Left cardiac atrium (tissue), 4 donors: ENCODE results near the gene ARRDC5. TPM values are rescaled to one million over a fixed set of nuclear protein-coding genes. Genes with fewer than 3 reads are reported as not detected.
A peak's percentile ranks its signal among the peaks of the same experiment; 100 is the strongest.
"Not testable (repeated sequence)": the region's sequence is repeated elsewhere in the genome, so short reads cannot be mapped to it uniquely, and the experiment has no call there.

ENCODE experiments used
- ATAC-seq, 2 donors: fragments of 200-7000 bp; cut with Tn5 transposase; one replicate each; pipeline ENCODE4 v1.9.1; 2020; ENCODE audit warnings: mild to moderate bottlenecking in 2 of 2, moderate library complexity in 2 of 2
- DNase-seq: peaks from one replicate; pipeline ENCODE4 v3.0.0-alpha.2; 2020
- intact Hi-C, 2 donors: fragments of 100-400 bp; cut with DNase I; formaldehyde crosslinking; loops; one replicate each; pipeline versions ENCODE4 v1.14.1 to v1.15.1; 2022 to 2023
- total RNA-seq, 2 donors: library from RNA; stranded (reverse); fragmentation: NEBNext Ultra II Directional; extraction: Animal tissue kit (Norgen Biotek cat#: 25700); gene quantifications; one replicate each; pipeline ENCODE4 v1.2.1, GENCODE V29; 2021
- donor health status: DM: no; HTN: yes; CAD: no.
- donor health status: DM: no; HTN: yes; CAD: no; lungs with severe emphysema.
- donor health status: DM: yes; HTN: yes; CAD: no.
- donor health status: Dilated cardiomyopathy.

Gene ARRDC5
- total RNA-seq, 2 donors from 2014 or later: 0.18 TPM; not detected in 1

- DNase-seq (no peak), ATAC-seq (no peak)
- intact Hi-C loops: no loop called here
Observed at GRCh38 chr19:4879041-4879440, 23.7 kb downstream of the ARRDC5 start.

GRCh38 chr19:4878491-4878968 lies 24.2 kb downstream of the ARRDC5 start:
- ATAC-seq: peak in 1 of 2 donors; percentile 70
- no peak for DNase-seq
- intact Hi-C loops: no loop called here

DNA sequence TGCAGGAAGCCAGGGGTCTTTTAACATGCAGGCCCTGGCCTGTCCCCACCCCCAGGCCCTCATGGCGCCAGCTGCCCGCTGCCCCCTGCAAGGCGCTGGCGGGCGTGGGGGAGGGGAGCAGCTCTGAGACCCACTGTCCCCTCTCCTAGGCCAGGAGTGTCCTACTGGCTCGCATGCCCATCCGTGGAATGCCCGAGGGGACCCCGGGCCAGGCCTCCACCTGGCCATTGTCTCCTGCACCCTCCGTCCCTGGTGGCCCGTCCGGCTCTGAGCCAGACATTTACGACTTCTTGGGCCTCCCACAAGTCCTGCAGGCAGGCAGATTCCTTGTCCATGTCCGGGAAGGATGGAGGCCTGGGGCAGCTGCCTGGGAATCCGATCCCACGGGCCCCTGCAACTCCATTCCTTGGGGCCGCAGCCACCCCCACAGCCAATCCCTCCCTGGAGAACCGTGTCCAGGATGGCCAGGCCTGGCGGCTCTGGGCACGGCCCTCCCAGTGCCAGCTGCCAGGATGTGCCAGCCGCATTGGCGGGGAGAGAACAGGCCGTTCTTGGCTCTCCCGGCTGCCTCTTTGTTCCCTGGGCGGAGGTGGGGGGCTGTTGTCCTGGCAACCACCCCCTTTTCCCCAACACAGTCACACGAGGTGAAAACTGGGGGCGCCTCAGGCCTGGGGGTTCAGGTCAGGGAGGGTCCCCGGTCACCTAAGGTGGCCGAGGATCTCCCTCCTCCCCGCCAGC lies 24.8 kb downstream of the ARRDC5 start:
- peak; percentile 63 to 82 for ATAC-seq
- intact Hi-C loops: no loop called here
- peak; percentile 23 for DNase-seq

DNA sequence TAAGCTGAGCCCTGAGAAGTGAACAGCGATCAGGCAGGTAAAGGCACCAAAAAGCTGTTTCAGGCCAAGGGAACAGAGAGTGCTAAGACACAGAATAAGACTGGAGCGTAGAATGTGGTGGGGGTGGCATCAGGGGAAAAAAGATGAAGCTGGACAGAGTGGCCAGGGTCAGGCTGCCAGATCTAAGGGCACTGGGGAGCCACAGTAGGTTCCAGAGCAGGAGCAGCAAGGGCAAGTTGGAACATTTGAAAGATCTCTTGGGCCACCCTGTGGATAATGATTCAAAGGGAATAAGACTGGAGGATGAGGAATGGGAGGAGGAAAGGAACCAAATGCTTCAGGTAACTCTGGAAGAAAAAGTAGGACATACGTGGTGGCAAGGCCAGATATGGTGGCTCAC lies 28.8 kb downstream of the ARRDC5 start:
- intact Hi-C loops: loop anchor here (2.0 to 5.0 kb wide), 3 partner anchors 37 to 158 kb away; no protein-coding TSS in a partner anchor
- ATAC-seq: no peak
- DNase-seq: no peak

DNA sequence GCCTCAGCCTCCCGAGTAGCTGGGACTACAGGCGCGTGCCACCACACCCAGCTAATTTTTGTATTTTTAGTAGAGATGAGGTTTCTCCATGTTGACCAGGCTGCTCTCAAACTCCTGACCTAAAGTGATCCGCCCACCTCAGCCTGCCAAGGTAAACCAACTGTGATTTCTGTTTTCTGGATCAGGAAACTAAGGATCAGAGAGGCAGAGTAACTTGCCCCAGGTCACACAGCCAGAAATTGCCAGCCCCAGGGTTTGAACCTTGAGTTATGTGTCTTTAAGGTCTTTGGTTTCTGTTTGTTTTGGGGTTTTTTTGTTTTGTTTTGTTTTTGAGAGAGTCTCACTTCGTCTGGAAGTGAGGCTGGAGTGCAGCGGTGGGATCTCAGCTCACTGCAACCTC lies 31.0 kb downstream of the ARRDC5 start:
- ATAC-seq: no peak
- no peak for DNase-seq
- intact Hi-C loops: loop anchor here (2.0 to 5.0 kb wide), 3 partner anchors 39 to 161 kb away; no protein-coding TSS in a partner anchor

- DNase-seq (peak; percentile 68), ATAC-seq (peak in 1 of 2 donors; percentile 63)
- intact Hi-C loops: loop anchor here in 1 of 2 donors (5.0 kb wide), 1 partner anchor 162 kb away; no protein-coding TSS in a partner anchor
Observed at GRCh38 chr19:4870025-4870700, 32.5 kb downstream of the ARRDC5 start.

DNA sequence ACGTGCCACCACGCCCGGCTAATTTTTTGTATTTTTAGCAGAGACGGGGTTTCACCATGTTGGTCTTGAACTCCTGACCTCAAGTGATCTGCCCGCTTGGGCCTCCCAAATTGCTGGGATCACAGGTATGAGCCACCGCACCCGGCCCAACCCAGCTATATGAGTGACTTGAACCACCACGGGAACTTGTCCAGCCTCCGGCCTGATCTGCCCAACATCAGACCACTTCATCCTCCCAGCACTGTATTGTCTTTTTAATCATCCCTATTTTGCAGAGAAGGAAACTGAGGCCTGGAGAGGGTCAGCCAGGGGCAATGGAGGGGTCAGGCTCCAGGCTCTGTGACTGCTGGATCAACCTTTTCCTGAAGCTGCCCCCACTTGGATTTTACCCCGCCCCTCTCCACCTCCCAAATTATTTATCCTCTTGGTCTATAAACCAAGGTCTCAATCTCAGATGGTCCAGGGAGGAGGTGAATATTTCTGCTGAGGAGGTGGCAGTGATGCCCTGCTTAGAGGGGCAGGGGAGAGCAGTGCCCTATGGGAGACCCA lies 34.3 kb downstream of the ARRDC5 start:
- DNase-seq (no peak), ATAC-seq (no peak)
- intact Hi-C loops: no loop called here

DNA sequence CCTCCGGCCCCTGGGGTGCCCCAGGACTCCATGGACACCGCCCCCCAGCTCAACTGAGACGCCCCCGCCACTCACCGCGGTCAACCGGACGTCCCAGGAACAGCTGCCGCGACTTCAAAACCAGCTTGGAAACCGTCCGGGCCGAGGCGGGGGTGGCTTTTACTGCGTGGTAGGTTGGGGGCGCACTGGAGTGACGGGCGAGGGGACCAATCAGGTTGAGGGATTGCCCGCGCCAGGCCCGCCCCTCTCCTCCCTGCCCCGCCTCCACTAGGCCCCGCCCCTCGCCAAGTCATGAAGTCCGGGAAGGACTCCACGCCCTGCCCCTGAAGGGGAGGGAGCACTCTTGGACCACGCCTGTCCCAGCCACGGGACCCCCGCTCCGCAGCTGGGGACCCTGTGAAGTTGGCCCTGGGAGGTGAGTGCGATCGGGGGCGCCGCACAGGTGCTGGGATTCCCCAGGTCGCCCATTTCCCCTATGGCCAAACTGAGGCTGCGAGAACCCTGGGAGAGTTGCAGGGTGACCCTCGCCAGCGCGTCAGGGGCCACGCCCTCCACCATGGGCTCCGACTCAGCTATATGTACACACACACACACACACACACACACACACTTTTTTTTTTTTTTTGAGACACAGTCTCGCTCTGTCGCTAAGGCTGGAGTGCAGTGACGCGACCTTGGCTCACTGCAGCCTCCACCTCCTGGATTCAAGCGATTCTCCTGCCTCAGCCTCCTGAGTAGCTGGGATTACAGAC lies 35.0 kb downstream of the ARRDC5 start, which contains the start of gene PLIN3:
TSS of gene PLIN3 (minus strand) at position 134 of the 752 bp plus-strand sequence. CDS start 6,273 bp downstream, outside the sequence.
- peak; percentile 98 for ATAC-seq
- intact Hi-C loops: no loop called here
- peak; percentile 98 for DNase-seq

DNA sequence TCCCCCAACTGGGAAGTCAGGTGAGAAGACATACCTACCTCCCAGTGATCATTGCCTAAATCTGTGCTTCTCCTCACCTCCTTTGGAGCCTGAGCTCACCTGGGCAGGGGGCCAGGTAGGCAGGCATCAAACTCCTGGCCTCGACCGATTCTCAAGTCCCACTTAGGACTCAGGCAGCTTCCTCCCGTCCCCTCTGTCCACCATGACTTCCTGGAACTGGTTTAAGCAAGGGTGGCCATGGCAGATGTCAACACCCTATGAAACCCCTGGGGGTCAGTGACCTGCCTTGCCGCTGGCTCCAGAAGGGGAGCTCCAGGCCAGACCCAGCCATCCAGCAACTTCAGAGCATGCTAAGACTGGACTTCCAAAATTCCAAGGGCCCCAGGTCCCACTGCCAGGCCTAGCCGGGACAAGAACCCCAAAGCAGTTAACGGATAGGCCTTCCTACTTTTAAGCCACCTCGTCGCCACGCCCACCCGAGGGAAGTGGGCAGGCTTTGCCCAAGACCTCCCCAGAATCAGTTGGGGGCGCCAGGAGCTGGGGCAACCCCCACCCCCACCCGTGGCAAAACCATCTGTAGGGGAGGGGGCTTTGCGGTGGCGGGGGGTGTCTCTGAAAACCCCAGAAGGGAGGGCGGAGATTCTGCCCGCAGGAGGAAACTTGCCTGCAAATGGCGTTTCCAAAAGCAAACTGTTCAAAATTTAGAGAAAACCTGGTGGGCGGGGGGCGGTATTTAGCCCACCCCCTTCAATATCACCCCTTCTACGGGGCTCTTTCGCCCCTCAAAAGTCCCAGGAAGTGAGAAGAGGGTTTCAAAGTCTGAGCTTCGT lies 35.9 kb downstream of the ARRDC5 start:
- intact Hi-C loops: no loop called here
- ATAC-seq (peak; percentile 35 to 46), DNase-seq (peak; percentile 75)

DNA sequence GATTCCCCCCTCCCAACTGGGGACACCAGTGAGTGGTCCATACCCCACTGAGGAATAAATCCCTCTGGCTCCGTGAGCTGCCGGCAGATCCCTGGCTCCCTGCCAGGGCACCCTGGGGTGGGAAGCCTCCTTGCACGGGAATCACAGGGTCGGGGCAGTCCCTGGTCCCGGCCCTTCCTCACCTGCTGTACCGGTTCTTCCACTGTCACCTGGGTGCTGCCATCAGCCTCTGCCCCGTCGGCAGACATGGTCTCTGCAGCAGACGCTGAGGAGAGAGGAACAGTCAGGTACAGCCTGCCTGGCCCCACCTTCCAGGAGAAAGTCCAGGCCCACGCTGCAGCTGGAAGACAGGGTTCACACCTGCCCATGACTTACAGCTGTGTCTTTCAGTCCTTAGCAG lies 41.5 kb downstream of the ARRDC5 start:
- DNase-seq (no peak), ATAC-seq (peak in 1 of 2 donors; percentile 19)
- intact Hi-C loops: no loop called here

DNA sequence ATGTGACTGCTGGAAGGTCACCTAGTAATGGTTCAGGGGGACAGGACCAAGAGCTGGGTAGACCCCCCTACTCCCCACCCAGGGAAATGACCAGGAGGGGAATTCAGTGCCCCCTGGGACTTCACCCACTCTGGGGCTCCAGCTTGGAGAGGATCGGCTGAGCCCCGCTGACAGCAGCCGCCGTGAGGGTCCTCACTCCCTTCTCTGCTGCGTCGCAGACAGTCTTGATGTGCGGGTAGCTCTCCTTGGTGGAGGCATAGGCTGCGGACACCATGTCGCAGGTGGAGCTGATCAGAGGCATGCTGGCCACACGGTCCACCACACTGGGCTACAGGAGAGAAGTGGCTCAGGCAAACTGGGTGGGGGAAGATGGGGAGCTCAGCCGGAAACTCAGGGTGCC lies 43.0 kb downstream of the ARRDC5 start:
- DNase-seq (no peak), ATAC-seq (no peak)
- intact Hi-C loops: no loop called here

DNA sequence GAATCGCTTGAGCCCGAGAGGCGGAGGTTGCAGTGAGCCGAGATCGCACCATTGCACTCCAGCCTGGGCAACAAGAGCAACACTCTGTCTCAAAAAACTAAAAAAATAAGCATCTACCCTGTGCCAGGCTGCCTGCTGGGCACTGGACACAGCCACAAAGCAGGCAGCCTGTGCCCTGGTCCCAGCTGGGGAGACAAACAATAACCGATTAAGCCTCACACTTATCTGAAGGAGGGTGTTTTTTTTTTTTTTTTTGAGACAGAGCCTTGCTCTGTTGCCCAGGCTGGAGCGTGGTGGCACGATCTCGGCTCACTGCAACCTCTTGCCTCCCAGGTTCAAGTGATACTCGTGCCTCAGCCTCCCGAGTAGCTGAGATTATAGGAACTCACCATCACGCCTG lies 46.2 kb downstream of the ARRDC5 start:
- DNase-seq, ATAC-seq, intact Hi-C loops: not testable (repeated sequence)

- intact Hi-C loops: loop anchor here (2.0 to 5.0 kb wide), 2 partner anchors 43 to 46 kb away; no protein-coding TSS in a partner anchor
- not testable (repeated sequence) for DNase-seq, ATAC-seq
Observed at GRCh38 chr19:4853506-4853905, 49.2 kb downstream of the ARRDC5 start.

DNA sequence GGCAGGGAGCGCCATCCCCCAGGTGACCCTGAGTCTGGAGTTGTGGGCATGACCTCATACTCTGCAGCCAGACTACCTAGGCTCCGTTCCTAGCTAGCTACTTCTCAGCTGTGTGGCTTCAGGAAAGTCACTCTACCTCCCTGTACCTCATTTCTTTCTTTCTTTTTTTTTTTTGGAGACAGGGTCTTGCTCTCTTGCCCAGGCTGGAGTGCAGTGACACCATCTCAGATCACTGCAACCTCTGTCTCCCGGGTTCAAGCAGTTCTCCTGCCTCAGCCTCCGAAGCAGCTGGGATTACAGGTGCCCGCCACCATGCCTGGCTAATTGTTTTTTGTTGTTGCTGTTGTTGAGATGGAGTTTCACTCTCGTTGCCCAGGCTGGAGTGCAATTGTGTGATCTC lies 50.2 kb downstream of the ARRDC5 start:
- DNase-seq: no peak
- ATAC-seq: peak in 1 of 2 donors; percentile 16
- intact Hi-C loops: loop anchor here (2.0 to 5.0 kb wide), 2 partner anchors 42 to 45 kb away; no protein-coding TSS in a partner anchor

DNA sequence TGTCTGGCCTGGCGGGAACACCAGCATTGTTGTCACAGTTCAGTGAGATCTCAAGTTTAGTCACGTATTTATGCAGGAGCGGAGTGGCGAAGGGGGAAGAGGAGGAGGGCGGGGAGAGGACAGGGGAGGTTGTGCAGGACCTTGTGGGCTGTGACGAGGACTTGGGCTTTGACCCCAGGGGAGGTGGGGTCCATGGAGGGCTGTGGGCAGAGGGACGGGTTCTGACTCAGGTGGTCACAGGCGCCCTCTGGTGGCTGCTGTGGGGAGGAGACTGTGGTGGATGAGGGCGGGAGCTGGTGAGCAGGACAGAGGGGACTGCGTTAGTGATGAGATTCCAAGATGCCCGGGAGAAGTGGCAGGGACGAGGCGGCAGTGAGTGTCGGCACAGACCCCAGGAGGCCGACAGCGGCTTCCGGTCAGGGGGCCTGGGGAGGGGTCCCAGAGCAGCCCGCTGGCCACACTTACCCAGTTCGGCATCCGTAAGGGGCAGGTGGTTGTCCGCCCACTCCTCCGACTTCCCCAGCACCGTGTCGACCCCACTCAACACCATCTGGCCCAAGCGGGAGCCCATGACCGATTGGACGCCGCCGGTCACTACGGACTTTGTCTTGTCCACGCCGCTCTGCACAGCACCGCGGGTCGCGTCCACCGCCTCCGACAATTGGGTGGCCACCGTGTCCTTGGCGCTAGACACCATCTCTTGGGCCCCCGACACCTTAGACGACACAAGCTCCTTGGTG lies 51.0 kb downstream of the ARRDC5 start:
- intact Hi-C loops: loop anchor here (2.0 to 5.0 kb wide), 2 partner anchors 41 to 44 kb away; no protein-coding TSS in a partner anchor
- ATAC-seq: peak; percentile 82 to 83
- DNase-seq: peak; percentile 75

GRCh38 chr19:4849019-4849418 lies 53.7 kb downstream of the ARRDC5 start:
- ATAC-seq (no peak), DNase-seq (no peak)
- intact Hi-C loops: no loop called here

DNA sequence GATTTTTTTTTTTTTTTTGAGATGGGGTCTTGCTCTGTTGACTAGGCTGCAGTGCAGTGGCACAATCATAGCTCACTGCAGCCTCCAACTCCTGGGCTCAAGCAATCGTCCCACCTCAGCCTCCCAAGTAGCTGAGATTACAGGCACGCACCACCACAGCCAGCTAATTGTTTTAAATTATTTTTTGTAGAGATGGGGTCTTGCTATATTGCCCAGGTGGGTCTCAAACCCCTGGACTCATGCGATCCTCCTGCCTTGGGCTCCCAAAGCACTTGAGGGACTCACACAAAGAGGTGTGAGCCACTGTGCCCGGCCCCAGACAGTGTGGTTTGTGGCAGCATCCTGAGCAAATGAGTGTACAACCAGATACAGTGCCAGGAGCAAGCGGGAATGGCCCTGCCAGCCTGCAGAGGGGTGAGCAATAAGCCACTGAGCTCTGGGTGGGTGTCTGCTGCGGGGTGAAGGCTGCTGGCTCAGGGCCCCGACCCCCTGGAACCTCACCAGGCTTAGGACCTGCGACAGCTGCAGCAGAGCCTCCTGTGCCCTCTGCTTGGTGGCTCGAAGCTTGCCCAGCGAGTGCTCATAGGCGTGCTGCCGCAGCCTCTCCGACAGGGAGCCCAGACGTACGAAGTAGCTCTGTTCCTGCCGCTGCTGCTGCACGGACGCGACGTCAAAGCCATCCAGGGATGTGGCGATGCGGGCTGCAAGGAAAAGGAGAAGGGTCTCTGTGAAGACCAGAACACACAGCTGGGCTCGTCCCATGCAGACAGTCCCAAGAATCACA lies 55.3 kb downstream of the ARRDC5 start:
- DNase-seq: no peak
- intact Hi-C loops: no loop called here
- no peak for ATAC-seq
